HEK293 (cell line): Measurements from ENCODE around the gene OST4.

Experiments
- CTCF ChIP-seq: fragments of 450-650 bp; formaldehyde crosslinking; IDR thresholded peaks from 2 replicates; pipeline ENCODE4 v1.5.1; 2016; ENCODE audit warnings: missing biosample characterization, missing genetic modification characterization
- GFI1B ChIP-seq: fragments of 450-650 bp; formaldehyde crosslinking; IDR thresholded peaks from 2 replicates; pipeline ENCODE4 v1.5.1; 2016; ENCODE audit warnings: missing biosample characterization, missing genetic modification characterization
- KLF8 ChIP-seq: fragments of 450-650 bp; formaldehyde crosslinking; IDR thresholded peaks from 2 replicates; pipeline ENCODE4 v1.5.1; 2016; ENCODE audit warnings: missing biosample characterization, missing genetic modification characterization
- PATZ1 ChIP-seq: fragments of 450-650 bp; formaldehyde crosslinking; IDR thresholded peaks from 2 replicates; pipeline ENCODE4 v1.5.1; 2016; ENCODE audit warnings: missing biosample characterization, missing genetic modification characterization
- REPIN1 ChIP-seq: fragments of 450-650 bp; formaldehyde crosslinking; IDR thresholded peaks from 2 replicates; pipeline ENCODE4 v1.5.1; 2017; ENCODE audit warnings: missing biosample characterization, missing genetic modification characterization, low read depth
- SALL2 ChIP-seq: fragments of 450-650 bp; formaldehyde crosslinking; IDR thresholded peaks from 2 replicates; pipeline ENCODE4 v1.5.0; 2017; ENCODE audit warnings: missing biosample characterization, mild to moderate bottlenecking, missing genetic modification characterization, borderline replicate concordance
- TSHZ1 ChIP-seq: fragments of 450-650 bp; formaldehyde crosslinking; IDR thresholded peaks from 2 replicates; pipeline ENCODE4 v1.5.1; 2016; ENCODE audit warnings: missing biosample characterization, missing genetic modification characterization, borderline replicate concordance
- ZBTB7A ChIP-seq: fragments of 450-650 bp; formaldehyde crosslinking; IDR thresholded peaks from 2 replicates; pipeline ENCODE4 v1.5.1; 2016; ENCODE audit warnings: low read depth, missing biosample characterization, missing genetic modification characterization
- ZBTB8A ChIP-seq: fragments of 450-650 bp; formaldehyde crosslinking; IDR thresholded peaks from 2 replicates; pipeline ENCODE4 v1.5.1; 2016; ENCODE audit warnings: missing biosample characterization, missing genetic modification characterization
- ZFHX2 ChIP-seq: fragments of 450-650 bp; formaldehyde crosslinking; conservative IDR thresholded peaks from 2 replicates; pipeline ENCODE4 v1.5.1; 2016; ENCODE audit warnings: missing biosample characterization, missing genetic modification characterization
- ZNF114 ChIP-seq: fragments of 450-650 bp; formaldehyde crosslinking; IDR thresholded peaks from 2 replicates; pipeline ENCODE4 v1.5.0; 2017; ENCODE audit warnings: missing biosample characterization, missing genetic modification characterization
- ZNF133 ChIP-seq: fragments of 450-650 bp; formaldehyde crosslinking; IDR thresholded peaks from 2 replicates; pipeline ENCODE4 v1.5.1; 2016; ENCODE audit warnings: missing biosample characterization, missing genetic modification characterization
- ZNF174 ChIP-seq: fragments of 450-650 bp; formaldehyde crosslinking; IDR thresholded peaks from 2 replicates; pipeline ENCODE4 v1.5.0; 2017; ENCODE audit warnings: missing biosample characterization, mild to moderate bottlenecking, missing genetic modification characterization
- ZNF18 ChIP-seq: fragments of 450-650 bp; formaldehyde crosslinking; IDR thresholded peaks from 2 replicates; pipeline ENCODE4 v1.5.1; 2016; ENCODE audit warnings: missing biosample characterization, missing genetic modification characterization
- ZNF239 ChIP-seq: fragments of 450-650 bp; formaldehyde crosslinking; IDR thresholded peaks from 2 replicates; pipeline ENCODE4 v1.5.1; 2016; ENCODE audit warnings: missing biosample characterization, missing genetic modification characterization
- ZNF37A ChIP-seq: fragments of 450-650 bp; IDR thresholded peaks from 2 replicates; pipeline ENCODE4 v1.5.1; 2018; ENCODE audit warnings: missing biosample characterization, missing genetic modification characterization
- ZNF391 ChIP-seq: fragments of 450-650 bp; formaldehyde crosslinking; IDR thresholded peaks from 2 replicates; pipeline ENCODE4 v1.5.1; 2016; ENCODE audit warnings: low read depth, missing biosample characterization, missing genetic modification characterization, borderline replicate concordance
- ZNF398 ChIP-seq: fragments of 450-650 bp; formaldehyde crosslinking; IDR thresholded peaks from 2 replicates; pipeline ENCODE4 v1.5.1; 2017; ENCODE audit warnings: missing biosample characterization, missing genetic modification characterization
- ZNF449 ChIP-seq: fragments of 450-650 bp; formaldehyde crosslinking; IDR thresholded peaks from 2 replicates; pipeline ENCODE4 v1.5.1; 2017; ENCODE audit warnings: missing biosample characterization, mild to moderate bottlenecking, missing genetic modification characterization, moderate library complexity
- ZNF529 ChIP-seq: fragments of 450-650 bp; formaldehyde crosslinking; IDR thresholded peaks from 2 replicates; pipeline ENCODE4 v1.5.1; 2017; ENCODE audit warnings: missing genetic modification characterization, missing biosample characterization; ENCODE audit not compliant: insufficient replicate concordance
- ZNF549 ChIP-seq: fragments of 450-650 bp; IDR thresholded peaks from 2 replicates; pipeline ENCODE4 v1.5.1; 2018; ENCODE audit warnings: missing biosample characterization, missing genetic modification characterization, mild to moderate bottlenecking, inconsistent platforms, moderate library complexity
- ZNF610 ChIP-seq: fragments of 450-650 bp; formaldehyde crosslinking; IDR thresholded peaks from 2 replicates; pipeline ENCODE4 v1.5.1; 2016; ENCODE audit warnings: missing biosample characterization, missing genetic modification characterization, borderline replicate concordance
- ZNF658 ChIP-seq: fragments of 450-650 bp; formaldehyde crosslinking; IDR thresholded peaks from 2 replicates; pipeline ENCODE4; 2016; ENCODE audit warnings: missing biosample characterization, missing genetic modification characterization
- ZNF768 ChIP-seq: fragments of 450-650 bp; formaldehyde crosslinking; IDR thresholded peaks from 2 replicates; pipeline ENCODE4 v1.5.1; 2018; ENCODE audit warnings: missing biosample characterization, mild to moderate bottlenecking, missing genetic modification characterization
- ZNF777 ChIP-seq: fragments of 450-650 bp; formaldehyde crosslinking; IDR thresholded peaks from 2 replicates; pipeline ENCODE4 v1.5.1; 2017; ENCODE audit warnings: missing biosample characterization, missing genetic modification characterization, borderline replicate concordance
- ZNF791 ChIP-seq: fragments of 450-650 bp; formaldehyde crosslinking; IDR thresholded peaks from 2 replicates; pipeline ENCODE4 v1.5.1; 2016; ENCODE audit warnings: missing biosample characterization, missing genetic modification characterization
- ZSCAN16 ChIP-seq: fragments of 450-650 bp; formaldehyde crosslinking; IDR thresholded peaks from 2 replicates; pipeline ENCODE4 v1.5.1; 2016; ENCODE audit warnings: missing biosample characterization, missing genetic modification characterization

OST4 gene

GRCh38 chr2:27050281-27050995 lies 21.0 kb downstream of the OST4 start (continued):
- TF ChIP-seq ZNF449 (tag by site-specific recombination) (no peak), ZNF398 (tag by site-specific recombination) (0 out of 2 replicates have a peak, but pooled peaks have one; percentile 9), ZNF133 (tag by site-specific recombination) (no peak), ZBTB7A (tag by site-specific recombination) (peak; percentile 93), ZNF777 (no peak), TSHZ1 (no peak), ZNF391 (tag by site-specific recombination) (peak; percentile 14; the same call in 1 of the 2 replicates), ZNF18 (tag by site-specific recombination) (no peak), GFI1B (tag by site-specific recombination) (no peak), PATZ1 (peak; percentile 70; the same call in 1 of the 2 replicates), ZNF791 (tag by site-specific recombination) (no peak), ZNF239 (tag by site-specific recombination) (no peak), ZNF174 (tag by site-specific recombination) (no peak), KLF8 (peak; percentile 58), CTCF (peak; percentile 72), REPIN1 (no peak), ZNF37A (0 out of 2 replicates have a peak, but pooled peaks have one; percentile 29), ZNF768 (tag by site-specific recombination) (no peak), ZSCAN16 (tag by site-specific recombination) (no peak), ZNF610 (tag by site-specific recombination) (no peak), ZNF658 (no peak), ZBTB8A (tag by site-specific recombination) (no peak; the same call in none of the 2 replicates), ZNF114 (tag by site-specific recombination) (no peak), ZNF549 (no peak), SALL2 (tag by site-specific recombination) (no peak), ZFHX2 (tag by site-specific recombination) (peak; percentile 30), ZNF529 (tag by site-specific recombination) (peak; percentile 6)
